Measurements from ENCODE around the gene UPK2. TPM values are rescaled to one million over a fixed set of nuclear protein-coding genes. Genes with fewer than 3 reads are reported as not detected.

The UPK2 gene
- total RNA-seq (ENCODE audit: low replicate concordance), result 26.8 and 30.1 TPM in 2 replicates
- long read RNA-seq, result 0 reads

DNA sequence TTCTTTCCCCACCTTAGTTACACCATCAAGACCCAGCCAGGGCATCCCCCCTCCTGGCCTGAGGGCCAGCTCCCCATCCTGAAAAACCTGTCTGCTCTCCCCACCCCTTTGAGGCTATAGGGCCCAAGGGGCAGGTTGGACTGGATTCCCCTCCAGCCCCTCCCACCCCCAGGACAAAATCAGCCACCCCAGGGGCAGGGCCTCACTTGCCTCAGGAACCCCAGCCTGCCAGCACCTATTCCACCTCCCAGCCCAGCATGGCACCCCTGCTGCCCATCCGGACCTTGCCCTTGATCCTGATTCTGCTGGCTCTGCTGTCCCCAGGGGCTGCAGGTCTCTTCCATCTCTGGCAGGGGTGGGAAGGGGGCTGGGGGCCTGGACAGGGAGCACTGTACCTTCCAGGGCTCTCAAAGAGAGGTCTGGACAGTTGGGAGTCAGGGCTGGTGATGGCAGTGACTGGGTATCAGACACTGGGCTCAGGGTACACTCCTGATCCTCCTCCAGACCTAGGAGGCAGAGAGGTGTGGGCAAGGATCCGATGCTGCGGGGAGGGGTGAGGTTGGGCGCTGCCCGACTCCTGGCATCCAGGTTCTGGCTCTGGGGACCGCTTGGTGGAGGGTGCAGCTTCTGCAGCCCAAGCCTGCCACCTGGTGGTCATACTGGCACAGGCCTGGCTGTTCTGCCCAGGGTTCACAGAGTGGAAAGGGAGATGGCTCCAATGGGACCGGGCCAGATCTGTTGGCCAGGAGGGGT, at the start of gene UPK2:
Gene UPK2 (plus strand): TSS at position 205 of the 753 bp plus-strand sequence. CDS start 53 bp downstream, at position 258.
- DNase-seq (ENCODE audit: extremely low spot score, unreplicated experiment), result peak; percentile 91
- peak within 1 kb of the TSS; percentile 93 for H3K27ac Mint-ChIP-seq
- no peaks in the 10 kb centered on the region for H3K36me3 Mint-ChIP-seq
- peaks cover 12% of the 10 kb centered on the region for H3K4me1 Mint-ChIP-seq (ENCODE audit: unreplicated experiment)
- H3K27me3 Mint-ChIP-seq, result peaks cover 30% of the 10 kb centered on the region
- TF ChIP-seq, protein P1, sequence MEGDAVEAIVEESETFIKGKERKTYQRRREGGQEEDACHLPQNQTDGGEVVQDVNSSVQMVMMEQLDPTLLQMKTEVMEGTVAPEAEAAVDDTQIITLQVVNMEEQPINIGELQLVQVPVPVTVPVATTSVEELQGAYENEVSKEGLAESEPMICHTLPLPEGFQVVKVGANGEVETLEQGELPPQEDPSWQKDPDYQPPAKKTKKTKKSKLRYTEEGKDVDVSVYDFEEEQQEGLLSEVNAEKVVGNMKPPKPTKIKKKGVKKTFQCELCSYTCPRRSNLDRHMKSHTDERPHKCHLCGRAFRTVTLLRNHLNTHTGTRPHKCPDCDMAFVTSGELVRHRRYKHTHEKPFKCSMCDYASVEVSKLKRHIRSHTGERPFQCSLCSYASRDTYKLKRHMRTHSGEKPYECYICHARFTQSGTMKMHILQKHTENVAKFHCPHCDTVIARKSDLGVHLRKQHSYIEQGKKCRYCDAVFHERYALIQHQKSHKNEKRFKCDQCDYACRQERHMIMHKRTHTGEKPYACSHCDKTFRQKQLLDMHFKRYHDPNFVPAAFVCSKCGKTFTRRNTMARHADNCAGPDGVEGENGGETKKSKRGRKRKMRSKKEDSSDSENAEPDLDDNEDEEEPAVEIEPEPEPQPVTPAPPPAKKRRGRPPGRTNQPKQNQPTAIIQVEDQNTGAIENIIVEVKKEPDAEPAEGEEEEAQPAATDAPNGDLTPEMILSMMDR (conservative IDR thresholded peaks at IDR 0.05), result peak; percentile 98
- H3K9me3 Mint-ChIP-seq, result no peaks in the 10 kb centered on the region
- peak within 1 kb of the TSS; percentile 66 for H3K4me3 Mint-ChIP-seq

DNA sequence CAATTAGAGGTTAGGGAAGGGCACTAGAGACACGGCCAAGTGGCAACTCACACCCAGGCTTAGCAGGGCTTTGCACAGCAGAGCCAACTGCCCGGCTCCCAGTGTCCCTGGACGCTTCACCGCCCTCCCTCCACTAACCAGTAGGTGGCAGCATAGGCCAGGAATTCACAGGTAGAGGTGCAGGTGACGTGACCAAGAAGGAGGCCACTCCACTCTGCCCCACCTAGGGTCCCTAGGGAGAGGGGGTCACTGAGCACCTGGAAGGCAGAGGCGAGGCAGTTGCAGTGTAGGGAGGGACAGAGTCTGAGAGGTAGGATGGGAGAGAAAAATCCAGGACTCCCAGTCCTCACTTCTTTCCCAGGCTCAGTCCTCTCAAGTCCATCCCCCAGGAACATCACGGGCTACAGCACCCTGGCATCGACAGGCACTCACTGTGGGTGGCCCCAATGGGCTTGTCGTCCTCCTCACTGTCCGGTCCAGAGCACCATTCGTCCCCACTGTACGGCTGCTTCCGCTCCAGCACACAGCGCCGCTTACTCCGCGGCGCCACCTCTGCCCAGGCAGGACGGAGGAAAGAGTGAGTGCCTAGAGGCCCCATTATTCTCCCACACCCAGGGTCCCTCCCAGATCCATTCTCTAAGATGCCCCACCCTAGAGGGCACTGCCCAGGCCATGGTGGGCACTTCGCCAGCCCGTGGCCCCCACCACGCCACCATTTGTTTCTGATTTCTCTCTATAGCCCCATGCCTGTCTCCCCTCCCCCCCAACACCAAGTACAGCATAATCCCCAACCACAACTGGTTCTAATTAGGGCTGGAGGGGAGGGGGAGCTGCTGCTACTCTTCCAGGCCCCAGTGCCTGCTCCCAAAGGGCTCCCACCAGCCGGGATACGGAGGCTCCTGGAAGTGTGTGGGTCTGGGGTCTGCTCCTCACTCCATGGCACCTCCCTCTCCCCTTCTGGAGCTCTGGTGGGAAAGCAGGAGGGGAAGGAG, 48.8 kb upstream of the UPK2 start:
- TF ChIP-seq, protein P1 (conservative IDR thresholded peaks at IDR 0.05), result peak; percentile 96
- Mint-ChIP-seq H3K36me3 (no peaks in the 10 kb centered on the region), H3K4me3 (peak overlapping the region; percentile 77), H3K27ac (peak overlapping the region; percentile 82), H3K9me3 (no peaks in the 10 kb centered on the region), H3K27me3 (no peaks in the 10 kb centered on the region), H3K4me1 (ENCODE audit: unreplicated experiment) (peaks cover 34% of the 10 kb centered on the region)
- peak; percentile 92 for DNase-seq (ENCODE audit: extremely low spot score, unreplicated experiment)

DNA sequence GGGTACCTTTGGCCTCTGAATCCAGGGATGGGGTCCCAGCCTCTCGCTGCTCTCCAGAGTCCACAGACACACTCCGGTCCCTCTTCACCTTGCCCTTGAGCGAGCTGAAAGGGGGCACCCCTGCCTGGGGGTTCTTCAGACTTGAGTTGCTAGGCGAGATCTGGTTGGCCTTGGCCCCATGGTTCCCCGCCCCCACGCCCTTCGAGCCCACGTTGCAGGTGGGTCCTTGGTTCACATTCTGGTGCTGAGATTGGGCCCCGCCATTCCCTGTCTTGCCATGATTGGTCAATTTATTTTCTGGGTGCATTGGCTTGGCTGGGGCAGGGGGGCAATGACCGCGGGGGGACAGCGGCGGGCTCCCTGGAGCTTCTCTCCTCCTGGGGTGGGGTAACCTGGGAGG, 47.8 kb upstream of the UPK2 start:
- Mint-ChIP-seq H3K27me3 (no peaks in the 10 kb centered on the region), H3K4me3 (peak overlapping the region; percentile 77), H3K4me1 (ENCODE audit: unreplicated experiment) (peaks cover 37% of the 10 kb centered on the region), H3K27ac (peak overlapping the region; percentile 82), H3K9me3 (no peaks in the 10 kb centered on the region), H3K36me3 (no peaks in the 10 kb centered on the region)
- no peak for DNase-seq (ENCODE audit: extremely low spot score, unreplicated experiment)
- TF ChIP-seq, protein P1 (conservative IDR thresholded peaks at IDR 0.05), result no peak

DNA sequence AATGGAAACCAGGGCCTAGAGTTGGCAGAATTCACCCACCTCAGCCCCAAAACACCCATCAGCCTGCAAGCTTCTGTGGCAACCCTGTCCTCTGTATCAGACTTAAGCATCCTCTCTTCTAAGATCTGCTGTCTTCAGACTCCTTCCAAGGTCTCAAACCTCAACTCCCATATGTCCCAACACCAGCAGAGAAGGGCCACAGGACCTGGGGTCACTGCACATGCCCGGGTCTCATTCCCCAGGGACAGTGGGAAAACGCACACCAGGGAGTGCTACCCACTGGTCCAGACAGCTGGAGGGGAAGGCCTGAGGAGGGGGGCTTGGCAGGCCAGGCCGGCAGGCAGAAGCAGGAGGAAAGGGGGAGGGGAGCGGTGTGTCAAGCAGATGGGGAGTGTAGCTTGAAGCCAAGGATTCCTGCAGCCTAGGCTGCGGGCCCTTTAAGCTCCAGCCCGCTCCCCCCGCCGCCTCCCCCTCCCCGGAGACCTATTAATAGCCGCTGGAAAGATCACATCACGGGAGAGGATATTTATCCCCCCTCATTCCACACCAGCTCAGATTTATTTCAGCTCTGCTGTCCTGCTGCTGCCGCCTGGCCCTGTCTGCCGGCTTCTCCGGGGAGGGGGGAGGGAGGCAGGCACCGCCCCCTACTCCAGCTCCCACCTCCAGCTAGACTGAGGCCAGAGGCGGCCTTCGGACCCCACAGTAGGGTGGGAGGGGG, 47.0 kb upstream of the UPK2 start:
- H3K4me1 Mint-ChIP-seq (ENCODE audit: unreplicated experiment), result peaks cover 37% of the 10 kb centered on the region
- peak overlapping the region; percentile 82 for H3K4me3 Mint-ChIP-seq
- peak overlapping the region; percentile 83 for H3K27ac Mint-ChIP-seq
- DNase-seq (ENCODE audit: extremely low spot score, unreplicated experiment), result peak; percentile 80
- no peaks in the 10 kb centered on the region for H3K9me3 Mint-ChIP-seq
- no peaks in the 10 kb centered on the region for H3K27me3 Mint-ChIP-seq
- H3K36me3 Mint-ChIP-seq, result no peaks in the 10 kb centered on the region
- TF ChIP-seq, protein P1 (conservative IDR thresholded peaks at IDR 0.05), result no peak
